ENCODE results near the gene GPRC5C. TPM values are rescaled to one million over a fixed set of nuclear protein-coding genes. Genes with fewer than 3 reads are reported as not detected.

GPRC5C gene
- total RNA-seq, 2 experiments from 2014 or later = 0.32 TPM; not detected in 1

- H3K4me3 Mint-ChIP-seq = no peak overlapping the region
- no peak for ATAC-seq
- no peak overlapping the region for H3K27ac Mint-ChIP-seq
- CTCF ChIA-PET = interaction anchor here (1.1 kb wide), 1 partner anchor 14 kb away, joined by 3 read pairs; no protein-coding TSS in a partner anchor
- peaks cover 29% of the 10 kb centered on the region for H3K36me3 Mint-ChIP-seq (ENCODE audit: low read depth)
- no peak for DNase-seq
- POLR2A ChIA-PET = no interaction called here
- peaks cover 9% of the 10 kb centered on the region for H3K27me3 Mint-ChIP-seq (ENCODE audit: low read depth)
- H3K9me3 Mint-ChIP-seq (ENCODE audit: insufficient read depth) = peaks cover 25% of the 10 kb centered on the region
- peaks cover 25% of the 10 kb centered on the region for H3K4me1 Mint-ChIP-seq (ENCODE audit: low read depth)
Observed at GRCh38 chr17:74472890-74473289, 41.0 kb downstream of the GPRC5C start.

GRCh38 chr17:74473294-74473693 lies 41.4 kb downstream of the GPRC5C start:
- ChIA-PET CTCF (no interaction called here), POLR2A (no interaction called here)
- Mint-ChIP-seq H3K27me3 (ENCODE audit: low read depth) (peaks cover 9% of the 10 kb centered on the region), H3K4me3 (no peak overlapping the region), H3K36me3 (ENCODE audit: low read depth) (peaks cover 32% of the 10 kb centered on the region), H3K9me3 (ENCODE audit: insufficient read depth) (peaks cover 25% of the 10 kb centered on the region), H3K27ac (no peak overlapping the region), H3K4me1 (ENCODE audit: low read depth) (peaks cover 29% of the 10 kb centered on the region)
- ATAC-seq (no peak), DNase-seq (no peak)

GRCh38 chr17:74474043-74474792 lies 42.3 kb downstream of the GPRC5C start:
- ChIA-PET CTCF (interaction anchor here (1.3 kb wide), 1 partner anchor 94 kb away, joined by 4 read pairs; no protein-coding TSS in a partner anchor), POLR2A (no interaction called here)
- peaks cover 25% of the 10 kb centered on the region for H3K9me3 Mint-ChIP-seq (ENCODE audit: insufficient read depth)
- H3K4me3 Mint-ChIP-seq = no peak overlapping the region
- DNase-seq (no peak), ATAC-seq (no peak)
- peak overlapping the region; percentile 40 for H3K27ac Mint-ChIP-seq
- H3K27me3 Mint-ChIP-seq (ENCODE audit: low read depth) = peaks cover 7% of the 10 kb centered on the region
- peaks cover 38% of the 10 kb centered on the region for H3K4me1 Mint-ChIP-seq (ENCODE audit: low read depth)
- H3K36me3 Mint-ChIP-seq (ENCODE audit: low read depth) = peaks cover 37% of the 10 kb centered on the region

- H3K4me1 Mint-ChIP-seq (ENCODE audit: low read depth) = peaks cover 48% of the 10 kb centered on the region
- no peak for ATAC-seq
- POLR2A ChIA-PET = no interaction called here
- H3K36me3 Mint-ChIP-seq (ENCODE audit: low read depth) = peaks cover 43% of the 10 kb centered on the region
- DNase-seq = no peak
- H3K27me3 Mint-ChIP-seq (ENCODE audit: low read depth) = peaks cover 4% of the 10 kb centered on the region
- H3K9me3 Mint-ChIP-seq (ENCODE audit: insufficient read depth) = peaks cover 25% of the 10 kb centered on the region
- CTCF ChIA-PET = interaction anchor here (1.0 to 1.3 kb wide), 2 partner anchors 18 to 95 kb away, joined by 4 read pairs; no protein-coding TSS in a partner anchor
- no peak overlapping the region for H3K27ac Mint-ChIP-seq
- H3K4me3 Mint-ChIP-seq = no peak overlapping the region
Observed at GRCh38 chr17:74475189-74475588, 43.3 kb downstream of the GPRC5C start.

GRCh38 chr17:74477411-74477810 lies 45.5 kb downstream of the GPRC5C start:
- DNase-seq (no peak), ATAC-seq (no peak)
- Mint-ChIP-seq H3K9me3 (ENCODE audit: insufficient read depth) (peaks cover 25% of the 10 kb centered on the region), H3K4me1 (ENCODE audit: low read depth) (peaks cover 56% of the 10 kb centered on the region), H3K27me3 (ENCODE audit: low read depth) (no peaks in the 10 kb centered on the region), H3K27ac (no peak overlapping the region), H3K4me3 (no peak overlapping the region), H3K36me3 (ENCODE audit: low read depth) (peaks cover 45% of the 10 kb centered on the region)
- ChIA-PET CTCF (interaction anchor here (0.8 kb wide), 1 partner anchor 110 kb away, joined by 3 read pairs; no protein-coding TSS in a partner anchor), POLR2A (no interaction called here)

- Mint-ChIP-seq H3K36me3 (ENCODE audit: low read depth) (peaks cover 45% of the 10 kb centered on the region), H3K4me3 (peak overlapping the region; percentile 47), H3K27me3 (ENCODE audit: low read depth) (no peaks in the 10 kb centered on the region), H3K4me1 (ENCODE audit: low read depth) (peaks cover 52% of the 10 kb centered on the region), H3K27ac (peak overlapping the region; percentile 72), H3K9me3 (ENCODE audit: insufficient read depth) (peaks cover 25% of the 10 kb centered on the region)
- ATAC-seq (peak; percentile 85), DNase-seq (peak; percentile 75)
- POLR2A ChIA-PET = no interaction called here
- CTCF ChIA-PET = interaction anchor here (0.8 to 1.8 kb wide), 5 partner anchors 16 to 111 kb away, joined by 3 to 6 read pairs (median 5); no protein-coding TSS in a partner anchor
Observed at GRCh38 chr17:74478420-74479100, 46.7 kb downstream of the GPRC5C start.

GRCh38 chr17:74480290-74480689 lies 48.4 kb downstream of the GPRC5C start:
- Mint-ChIP-seq H3K27ac (peak overlapping the region; percentile 72), H3K4me1 (ENCODE audit: low read depth) (peaks cover 38% of the 10 kb centered on the region), H3K27me3 (ENCODE audit: low read depth) (peaks cover 5% of the 10 kb centered on the region), H3K4me3 (no peak overlapping the region), H3K9me3 (ENCODE audit: insufficient read depth) (peaks cover 20% of the 10 kb centered on the region), H3K36me3 (ENCODE audit: low read depth) (peaks cover 35% of the 10 kb centered on the region)
- POLR2A ChIA-PET = no interaction called here
- DNase-seq (no peak), ATAC-seq (no peak)
- CTCF ChIA-PET = interaction anchor here (0.8 to 1.8 kb wide), 5 partner anchors 12 to 124 kb away, joined by 3 to 6 read pairs (median 4); no protein-coding TSS in a partner anchor

GRCh38 chr17:74481621-74482020 lies 49.7 kb downstream of the GPRC5C start:
- H3K27me3 Mint-ChIP-seq (ENCODE audit: low read depth) = peaks cover 8% of the 10 kb centered on the region
- H3K9me3 Mint-ChIP-seq (ENCODE audit: insufficient read depth) = peaks cover 8% of the 10 kb centered on the region
- ChIA-PET CTCF (interaction anchor here (1.4 kb wide), 1 partner anchor 18 kb away, joined by 4 read pairs; no protein-coding TSS in a partner anchor), POLR2A (no interaction called here)
- peaks cover 38% of the 10 kb centered on the region for H3K4me1 Mint-ChIP-seq (ENCODE audit: low read depth)
- H3K27ac Mint-ChIP-seq = peak overlapping the region; percentile 30
- H3K4me3 Mint-ChIP-seq = no peak overlapping the region
- ATAC-seq = no peak
- DNase-seq = no peak
- H3K36me3 Mint-ChIP-seq (ENCODE audit: low read depth) = peaks cover 24% of the 10 kb centered on the region

- POLR2A ChIA-PET = interaction anchor here (0.6 kb wide), 1 partner anchor 105 kb away, joined by 4 read pairs; no protein-coding TSS in a partner anchor
- ATAC-seq = no peak
- Mint-ChIP-seq H3K36me3 (ENCODE audit: low read depth) (peaks cover 8% of the 10 kb centered on the region), H3K4me3 (no peak overlapping the region), H3K27ac (no peak overlapping the region), H3K4me1 (ENCODE audit: low read depth) (peaks cover 19% of the 10 kb centered on the region), H3K27me3 (ENCODE audit: low read depth) (peaks cover 12% of the 10 kb centered on the region), H3K9me3 (ENCODE audit: insufficient read depth) (no peaks in the 10 kb centered on the region)
- no peak for DNase-seq
- CTCF ChIA-PET = interaction anchor here (1.0 to 1.3 kb wide), 2 partner anchors 27 to 105 kb away, joined by 4 to 5 read pairs; no protein-coding TSS in a partner anchor
Observed at GRCh38 chr17:74484066-74484465, 52.2 kb downstream of the GPRC5C start.

- ChIA-PET POLR2A (interaction anchor here (0.6 kb wide), 1 partner anchor 106 kb away, joined by 4 read pairs; no protein-coding TSS in a partner anchor), CTCF (interaction anchor here (0.9 to 1.0 kb wide), 2 partner anchors 28 to 47 kb away, joined by 4 to 5 read pairs; no protein-coding TSS in a partner anchor)
- peaks cover 8% of the 10 kb centered on the region for H3K4me1 Mint-ChIP-seq (ENCODE audit: low read depth)
- H3K4me3 Mint-ChIP-seq = no peak overlapping the region
- DNase-seq (no peak), ATAC-seq (no peak)
- H3K27ac Mint-ChIP-seq = no peak overlapping the region
- peaks cover 1% of the 10 kb centered on the region for H3K36me3 Mint-ChIP-seq (ENCODE audit: low read depth)
- no peaks in the 10 kb centered on the region for H3K9me3 Mint-ChIP-seq (ENCODE audit: insufficient read depth)
- H3K27me3 Mint-ChIP-seq (ENCODE audit: low read depth) = peaks cover 18% of the 10 kb centered on the region
Observed at GRCh38 chr17:74485022-74485743, 53.3 kb downstream of the GPRC5C start.

- CTCF ChIA-PET = interaction anchor here (3.1 kb wide), 1 partner anchor 107 kb away, joined by 14 read pairs; no protein-coding TSS in a partner anchor
Observed at GRCh38 chr17:74485841-74486240, 54.0 kb downstream of the GPRC5C start.

More at GRCh38 chr17:74485841-74486240, 54.0 kb downstream of the GPRC5C start:
- Mint-ChIP-seq H3K4me3 (no peak overlapping the region), H3K9me3 (ENCODE audit: insufficient read depth) (no peaks in the 10 kb centered on the region), H3K27ac (no peak overlapping the region), H3K4me1 (ENCODE audit: low read depth) (peaks cover 2% of the 10 kb centered on the region), H3K36me3 (ENCODE audit: low read depth) (peaks cover 1% of the 10 kb centered on the region), H3K27me3 (ENCODE audit: low read depth) (peaks cover 18% of the 10 kb centered on the region)
- ATAC-seq (no peak), DNase-seq (no peak)
- POLR2A ChIA-PET = no interaction called here

All from activated CD8-positive, alpha-beta T cell treated with anti-CD3 and anti-CD28 coated beads, Interleukin-2, amount 10 ng/mL, durations not matched to agents 7 days and 5 days (primary cell).